ENCODE measurements around the gene TRIM69.

- TF ChIP-seq CTCF (IDR thresholded peaks at IDR 0.05), result no peak
- TF ChIP-seq EP300 (IDR thresholded peaks at IDR 0.05), result no peak
- TF ChIP-seq POLR2A (IDR thresholded peaks at IDR 0.05), result no peak
These were observed 44.3 kb downstream of the TRIM69 start for GRCh38 chr15:44780608-44781007.
